RKO (cell line): ENCODE results near the gene OTOR.

ENCODE experiments used
- DNase-seq: peaks from one replicate; pipeline ENCODE4 v3.0.0-alpha.2; 2016; ENCODE audit warnings: low spot score

Gene OTOR, protein sequence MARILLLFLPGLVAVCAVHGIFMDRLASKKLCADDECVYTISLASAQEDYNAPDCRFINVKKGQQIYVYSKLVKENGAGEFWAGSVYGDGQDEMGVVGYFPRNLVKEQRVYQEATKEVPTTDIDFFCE

DNA sequence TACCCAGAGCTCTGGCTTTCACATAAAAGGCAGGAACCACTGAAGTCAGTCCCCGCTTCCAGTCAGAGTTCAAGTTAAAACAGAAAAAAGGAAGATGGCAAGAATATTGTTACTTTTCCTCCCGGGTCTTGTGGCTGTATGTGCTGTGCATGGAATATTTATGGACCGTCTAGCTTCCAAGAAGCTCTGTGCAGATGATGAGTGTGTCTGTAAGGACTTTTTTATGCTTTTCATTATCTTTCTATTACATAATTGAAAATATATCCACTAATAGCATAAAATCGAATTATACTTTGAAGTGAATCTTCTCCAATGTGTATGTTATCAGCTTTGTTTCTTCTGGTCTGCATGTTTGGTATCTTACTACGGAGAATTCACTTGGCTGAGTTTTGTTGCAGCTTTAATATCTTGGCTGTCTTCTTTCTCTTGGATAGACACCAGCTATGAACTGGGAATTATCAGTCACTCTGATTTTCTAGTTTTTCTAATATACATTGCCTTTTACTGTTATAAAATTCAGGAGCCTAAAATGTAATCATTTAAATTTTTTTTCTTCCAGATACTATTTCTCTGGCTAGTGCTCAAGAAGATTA is at the start of gene OTOR:
Gene OTOR (plus strand): TSS at position 51 of the 593 bp plus-strand sequence. CDS start 44 bp downstream, at position 95.
- no peak for DNase-seq

DNA sequence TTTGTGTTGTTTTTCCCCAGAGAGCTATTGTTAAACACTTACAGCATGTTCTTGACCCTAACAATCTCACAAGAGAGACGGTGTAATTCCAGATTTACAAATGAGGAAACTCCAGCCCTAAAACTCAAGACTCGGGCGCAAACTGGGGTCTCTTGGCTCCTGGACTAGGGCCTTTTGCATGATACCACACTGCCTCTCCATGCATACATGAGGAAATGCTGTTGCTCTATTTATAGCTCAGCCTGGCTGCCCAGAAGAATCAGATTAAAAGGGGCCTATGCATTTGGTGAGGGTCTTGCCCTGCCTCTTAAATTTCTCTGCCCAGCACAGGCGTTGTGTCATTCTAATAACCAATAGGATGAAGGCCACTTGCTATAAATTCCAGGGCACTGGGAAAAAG is 48.9 kb upstream of the OTOR start:
- DNase-seq, result no peak

DNA sequence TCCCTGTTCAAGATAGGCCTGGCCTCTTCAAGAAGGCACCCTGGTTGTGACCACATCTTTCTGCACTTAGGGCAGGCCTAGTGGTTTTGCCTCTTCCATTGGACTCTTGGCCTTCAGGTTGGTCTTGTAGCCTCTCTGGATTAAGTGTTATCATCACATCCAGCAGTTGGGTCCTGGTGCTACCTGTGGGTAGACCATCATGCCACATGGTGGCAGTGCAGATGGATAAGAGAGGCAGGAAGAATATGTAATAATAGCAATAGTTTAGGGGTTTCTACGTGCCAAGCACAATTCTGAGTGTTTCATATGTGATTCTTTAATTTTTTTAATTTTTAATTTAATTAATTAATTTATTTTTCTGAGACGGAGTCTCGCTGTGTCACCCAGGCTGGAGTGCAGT is 46.9 kb upstream of the OTOR start:
- DNase-seq, result peak; percentile 38

DNA sequence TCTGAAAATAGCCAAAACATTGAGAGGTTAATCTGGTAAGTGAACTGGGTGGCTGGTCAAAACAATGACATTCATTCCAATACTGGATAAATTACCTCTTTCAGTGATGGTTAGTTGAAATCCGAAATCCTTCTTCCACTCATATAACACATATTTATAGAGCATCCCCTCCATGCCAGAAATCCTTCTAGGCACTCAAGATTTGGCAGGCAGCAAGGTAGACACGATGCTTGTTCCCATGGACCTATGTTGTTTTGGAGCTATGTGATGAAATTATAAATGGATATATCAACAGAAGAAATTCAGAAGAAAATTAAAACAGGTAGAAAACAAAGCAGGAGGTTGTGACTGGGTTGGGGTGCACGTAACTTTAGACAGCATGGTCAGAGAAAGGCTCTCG is 44.6 kb upstream of the OTOR start:
- no peak for DNase-seq

DNA sequence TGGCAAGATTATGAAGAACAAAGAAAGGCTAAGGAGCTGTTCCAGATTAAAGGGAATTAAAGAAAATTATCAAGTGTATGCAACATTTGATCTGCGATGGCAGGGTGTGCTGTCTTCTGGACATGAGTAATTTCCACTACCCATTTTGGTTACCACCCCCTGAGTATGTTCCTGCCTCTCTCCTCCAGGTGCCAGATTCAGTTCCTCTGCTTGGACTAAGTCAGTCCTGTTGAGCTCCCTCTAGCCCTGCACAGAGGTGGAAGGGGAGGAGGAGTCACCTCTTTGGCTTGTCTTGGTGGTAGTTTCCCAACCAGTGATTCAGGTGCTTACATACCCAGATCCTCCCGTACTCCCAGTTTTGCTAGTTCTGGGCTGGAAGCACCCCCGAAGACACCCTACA is 40.5 kb upstream of the OTOR start:
- DNase-seq, result no peak

DNA sequence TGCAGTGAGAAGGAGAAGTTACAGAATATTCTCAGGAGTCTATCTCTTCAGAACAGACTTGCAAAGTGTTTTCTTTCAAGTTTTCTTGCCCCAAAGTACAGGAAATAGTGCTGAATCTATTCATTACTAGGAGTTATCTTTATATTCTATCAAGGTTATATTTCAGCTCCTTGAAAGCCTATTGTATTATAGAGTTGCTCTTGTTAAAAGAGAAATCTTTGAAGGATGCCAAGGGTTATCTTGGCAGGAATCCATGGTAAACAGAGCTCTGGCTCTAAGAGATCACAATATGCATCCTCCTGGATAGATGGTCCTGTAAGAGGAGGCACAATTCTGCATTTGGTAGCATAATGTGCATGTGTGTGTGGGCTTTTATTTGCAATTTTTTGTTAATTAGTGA is 39.6 kb upstream of the OTOR start:
- no peak for DNase-seq

DNA sequence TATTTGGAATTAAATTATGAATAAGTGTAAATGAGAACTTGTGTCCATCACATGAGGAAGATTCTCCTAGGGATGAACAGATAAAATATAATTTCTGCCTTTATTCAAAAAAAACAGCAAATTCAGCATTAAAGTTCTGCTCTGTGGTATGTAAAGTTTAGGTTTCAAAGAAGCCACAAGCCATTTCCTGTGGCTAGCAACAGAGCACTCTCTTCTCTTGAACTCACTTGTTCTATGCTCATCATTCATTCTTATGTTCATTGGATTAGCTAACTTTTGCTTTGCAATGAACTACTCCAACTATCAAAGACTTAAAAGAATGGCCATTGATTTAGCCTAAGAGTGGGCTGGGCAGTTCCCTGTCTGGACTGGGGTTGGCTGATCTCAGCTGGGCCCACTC is 39.1 kb upstream of the OTOR start:
- DNase-seq, result no peak

DNA sequence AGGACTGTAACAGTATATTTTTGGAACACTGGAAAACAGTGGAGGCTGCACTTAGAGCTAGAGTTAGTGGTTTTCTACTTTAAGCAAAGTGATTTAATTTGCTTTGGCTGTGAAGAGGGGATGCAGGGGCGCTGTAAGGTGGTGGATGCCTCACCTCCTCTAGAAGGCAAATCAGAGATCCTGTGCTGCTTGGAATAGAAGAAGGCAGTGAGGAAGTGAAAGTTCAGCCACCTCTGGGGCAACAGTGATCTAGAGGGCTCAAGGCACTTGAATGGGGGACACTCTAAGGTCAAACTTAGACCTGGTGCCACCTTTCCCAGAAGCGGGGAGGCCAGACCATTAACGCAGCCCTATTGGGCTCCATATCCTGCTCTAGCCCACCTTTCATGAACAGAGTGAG is 37.4 kb upstream of the OTOR start:
- no peak for DNase-seq

DNA sequence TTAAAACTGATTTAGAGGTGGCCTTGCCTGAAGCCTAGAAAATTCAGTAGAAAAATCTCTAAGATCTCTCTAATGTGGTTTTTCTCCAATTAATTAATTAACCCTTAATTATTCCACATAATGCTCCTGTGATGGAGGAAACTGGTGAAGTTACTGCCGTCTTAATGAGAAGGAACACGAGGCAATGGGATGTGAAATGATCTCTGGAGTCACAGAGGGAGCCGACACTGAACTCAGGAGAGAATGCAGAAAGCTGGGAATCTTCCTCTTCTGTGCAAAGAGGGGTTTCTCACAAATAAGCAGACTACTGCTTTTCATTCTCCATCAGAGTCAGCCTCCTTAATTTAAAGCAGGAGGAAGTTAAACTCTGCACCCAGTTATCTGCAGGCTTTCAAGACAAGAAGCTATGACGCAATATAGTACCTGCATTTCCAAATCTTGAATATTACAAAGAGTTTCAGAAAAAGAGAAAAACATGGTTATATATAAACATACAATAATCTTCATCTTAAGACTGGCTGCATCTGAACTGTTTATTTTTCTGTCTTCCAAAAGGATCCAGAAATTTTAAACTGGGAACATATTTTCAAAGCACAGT is 36.4 kb upstream of the OTOR start:
- no peak for DNase-seq

DNA sequence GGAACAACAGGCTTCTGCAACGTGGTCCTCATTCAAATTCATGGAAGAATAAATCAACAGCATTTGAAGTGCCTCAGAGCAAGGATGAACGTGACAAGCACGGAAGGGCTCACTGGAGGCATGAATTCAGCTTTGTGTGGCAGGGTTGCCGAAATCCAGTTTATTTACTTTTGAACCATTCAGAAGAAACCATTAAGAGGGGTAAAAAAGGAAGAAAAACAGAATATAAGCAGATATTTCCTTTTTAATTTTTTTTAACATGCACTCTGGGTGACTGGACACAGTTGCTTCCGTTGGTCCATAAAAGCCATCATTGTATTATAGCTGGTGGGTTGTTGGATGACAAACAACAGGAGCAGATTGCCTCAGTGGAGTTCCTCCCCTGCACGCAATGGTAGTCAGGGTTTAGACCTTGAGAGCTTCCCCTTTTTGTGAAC is 35.6 kb upstream of the OTOR start:
- no peak for DNase-seq

DNA sequence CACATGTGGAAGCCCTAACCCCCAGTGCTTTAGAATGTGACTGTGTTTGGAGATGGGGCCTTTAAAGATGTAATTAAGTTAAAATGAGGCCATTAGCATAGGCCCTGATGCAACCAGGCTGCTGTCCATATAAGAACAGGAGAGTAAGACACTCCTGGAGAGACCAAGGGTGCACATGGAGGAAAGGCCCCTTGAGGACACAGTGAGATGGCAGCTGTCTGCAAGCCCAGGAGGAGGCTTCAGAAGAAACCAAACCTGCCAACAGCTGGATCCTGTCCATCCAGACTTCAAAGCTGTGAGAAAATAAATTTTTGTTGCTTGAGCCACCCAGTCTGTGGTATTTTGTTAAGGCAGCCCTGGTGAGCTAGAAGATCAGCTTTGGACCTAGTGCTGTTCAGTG is 35.1 kb upstream of the OTOR start:
- DNase-seq, result no peak

DNA sequence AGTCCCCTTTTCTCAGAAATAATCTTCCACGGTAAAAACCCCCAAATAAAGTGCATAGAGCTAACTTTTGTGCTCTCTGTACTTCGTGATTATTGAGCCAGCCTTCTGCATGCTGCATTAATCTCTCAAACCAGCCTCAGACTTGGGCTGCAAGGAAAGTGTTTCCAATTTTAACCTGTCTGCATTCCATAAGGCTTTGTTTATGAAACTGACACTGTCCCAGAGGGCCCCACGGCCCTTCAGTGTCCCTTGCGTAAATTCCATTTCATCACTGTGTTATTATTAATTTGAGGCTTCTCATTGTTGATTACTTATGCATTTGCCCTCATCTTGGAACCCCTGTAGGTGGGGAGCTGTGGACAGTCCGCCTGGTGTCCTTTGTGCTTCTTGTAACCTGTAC is 33.9 kb upstream of the OTOR start:
- no peak for DNase-seq

DNA sequence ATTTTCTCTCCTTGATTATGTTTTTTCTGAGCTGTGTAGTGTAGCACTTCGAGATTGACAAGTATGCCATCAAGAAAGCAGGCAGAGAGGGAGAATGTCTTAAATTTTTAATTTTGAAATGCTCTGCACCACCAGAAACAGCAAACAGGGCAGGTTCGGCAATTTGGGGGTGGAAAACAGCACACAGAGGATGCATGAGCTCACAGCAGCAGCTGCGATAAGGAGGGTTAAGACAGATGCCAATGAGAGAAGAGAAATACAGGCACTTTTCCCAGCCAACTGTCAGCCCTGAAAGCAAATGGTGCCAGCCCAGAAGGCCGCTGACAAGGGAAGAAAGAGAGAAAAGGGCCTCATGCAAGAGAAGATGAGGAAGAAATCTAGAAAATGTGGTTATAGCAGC is 33.4 kb upstream of the OTOR start:
- DNase-seq, result no peak

DNA sequence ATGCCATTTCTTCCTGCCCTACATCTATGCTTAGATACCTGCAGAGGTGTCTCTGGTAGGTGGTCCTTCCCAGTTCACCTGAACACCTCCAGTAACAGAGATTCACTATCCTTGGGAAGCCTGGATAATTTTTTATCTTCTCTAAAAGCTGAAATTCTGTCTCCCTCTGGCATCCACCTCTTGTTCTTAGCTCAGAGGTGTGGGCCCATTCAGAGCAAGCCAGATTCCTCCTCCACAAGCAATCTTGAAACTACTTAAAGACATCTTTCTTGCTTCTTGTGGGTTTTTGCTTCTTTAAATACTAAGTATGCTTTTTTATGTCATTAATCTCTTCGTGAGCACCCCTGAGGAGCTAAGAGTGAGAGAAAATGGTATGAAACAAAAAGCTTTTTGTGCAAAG is 28.7 kb upstream of the OTOR start:
- DNase-seq, result no peak

DNA sequence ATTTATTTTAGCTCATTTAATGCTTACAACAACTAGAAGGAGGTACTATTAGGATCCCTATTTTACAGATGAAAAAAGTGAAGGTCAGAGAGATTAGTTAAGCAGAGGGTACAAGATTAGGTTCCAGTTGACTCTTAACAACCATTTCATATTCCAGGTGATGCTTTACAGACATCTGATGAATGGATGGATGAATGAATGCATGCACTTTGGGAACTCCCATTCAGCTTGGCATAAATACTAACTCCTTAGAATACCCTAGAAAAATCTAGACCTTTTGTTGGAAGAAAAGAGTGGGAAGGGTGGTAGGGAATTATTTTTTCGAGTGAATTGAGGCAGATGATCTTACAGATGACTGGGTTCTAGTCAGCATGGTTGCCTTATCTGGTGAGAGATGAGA is 19.1 kb upstream of the OTOR start:
- no peak for DNase-seq

DNA sequence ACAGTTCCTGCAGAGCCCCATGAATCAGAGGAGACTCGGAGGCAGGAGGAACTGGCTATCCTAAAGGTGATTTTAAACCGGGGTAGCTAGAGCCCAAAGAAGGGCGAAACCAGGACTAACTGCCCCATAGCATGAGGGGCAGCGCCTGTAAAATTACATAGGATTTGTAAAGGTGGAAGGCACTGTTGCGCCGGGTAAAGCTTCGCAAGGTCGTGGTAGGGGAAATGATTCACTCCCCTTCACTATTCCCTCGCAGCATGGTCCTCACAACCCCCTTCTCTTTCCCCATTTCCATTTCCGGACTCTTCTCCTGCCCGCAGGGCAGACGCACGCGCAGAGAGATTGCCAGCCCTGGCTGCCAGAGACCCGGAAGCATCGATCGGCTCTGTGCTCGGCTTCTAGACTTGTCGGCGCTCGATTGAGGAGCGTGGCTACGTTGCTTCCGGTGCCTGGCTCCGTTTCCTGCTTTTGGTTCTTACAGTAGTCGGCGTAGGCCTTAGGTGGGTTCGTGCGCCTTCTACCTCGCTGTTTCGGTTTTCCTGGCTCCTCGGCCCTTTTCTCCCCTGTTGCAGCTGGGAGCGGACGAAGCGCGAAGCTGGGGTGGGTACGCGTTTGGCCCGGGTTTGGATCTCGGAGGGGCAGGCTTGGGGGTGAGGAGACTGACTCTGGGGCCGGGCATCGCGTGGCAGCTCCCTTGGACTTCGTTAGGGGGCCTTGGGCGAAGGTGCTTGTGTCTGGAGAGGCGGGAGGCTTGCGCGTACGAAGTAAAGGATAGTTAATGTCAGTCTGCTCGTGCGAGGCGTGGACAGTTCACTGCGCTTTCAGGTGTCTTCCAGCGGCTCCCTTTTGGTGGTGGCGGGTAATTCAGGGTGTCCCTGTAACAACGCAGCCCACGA is 18.3 kb upstream of the OTOR start, which contains the start of gene SNRPB2:
Gene SNRPB2 (plus strand): TSS at position 462 of the 896 bp plus-strand sequence. CDS start 1,677 bp downstream, outside the sequence.
- peak; percentile 99 for DNase-seq

DNA sequence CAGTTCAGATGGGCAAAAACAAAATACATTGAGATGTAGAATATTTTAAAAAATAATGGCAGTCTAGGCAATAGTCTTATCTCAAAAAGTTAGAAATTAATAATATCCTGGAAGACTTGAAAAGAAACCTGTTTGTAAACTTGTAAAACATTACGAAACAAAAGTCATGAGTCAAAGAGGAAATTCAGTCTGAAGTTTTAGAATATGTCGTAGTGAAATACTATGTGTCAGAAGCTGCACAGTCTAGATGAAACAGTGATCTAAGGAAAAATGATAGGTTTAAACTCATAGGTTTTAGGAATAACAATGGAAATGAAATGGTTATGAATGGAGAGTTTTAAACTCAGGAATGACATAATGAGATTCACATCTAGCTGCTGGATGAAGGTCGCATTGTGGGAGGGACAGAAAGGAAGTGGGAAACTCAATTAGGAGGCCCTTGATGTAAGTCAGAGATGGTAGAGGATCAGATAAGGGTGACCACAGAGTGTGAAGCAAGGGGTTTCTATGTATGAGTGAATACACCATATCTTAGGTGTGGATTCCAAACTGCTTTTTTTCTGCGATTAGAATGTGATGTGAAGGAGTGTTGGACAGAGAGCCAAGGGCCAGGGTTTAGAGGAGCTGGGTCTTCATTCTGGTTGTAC is 15.5 kb upstream of the OTOR start:
- DNase-seq, result peak; percentile 9

DNA sequence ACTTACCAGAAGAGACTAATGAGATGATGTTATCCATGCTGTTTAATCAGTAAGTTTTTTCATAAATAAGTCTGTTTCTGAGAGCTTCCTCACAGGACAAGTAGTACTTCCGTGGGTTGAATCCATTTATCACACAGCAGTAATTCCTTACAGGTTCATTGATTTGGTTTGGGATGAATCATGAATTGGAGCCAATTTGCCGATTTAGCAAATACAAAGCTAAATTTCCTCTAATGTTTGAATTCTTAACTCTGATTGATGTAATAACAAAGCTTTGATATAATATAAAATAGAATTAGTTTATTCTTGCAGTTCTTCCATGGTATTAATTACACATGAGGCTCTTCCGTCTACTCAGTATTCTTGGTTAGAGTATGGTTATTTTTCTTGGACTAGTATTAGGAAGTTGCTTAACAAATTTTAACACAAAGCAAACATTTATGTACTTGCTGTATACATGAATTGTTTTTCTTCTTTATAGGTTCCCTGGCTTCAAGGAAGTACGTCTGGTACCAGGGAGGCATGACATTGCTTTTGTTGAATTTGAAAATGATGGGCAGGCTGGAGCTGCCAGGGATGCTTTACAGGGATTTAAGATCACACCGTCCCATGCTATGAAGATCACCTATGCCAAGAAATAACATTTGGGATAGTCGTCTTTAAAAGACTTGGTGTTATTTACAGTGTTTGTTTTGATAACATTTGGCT is 7.6 kb upstream of the OTOR start:
- no peak for DNase-seq

DNA sequence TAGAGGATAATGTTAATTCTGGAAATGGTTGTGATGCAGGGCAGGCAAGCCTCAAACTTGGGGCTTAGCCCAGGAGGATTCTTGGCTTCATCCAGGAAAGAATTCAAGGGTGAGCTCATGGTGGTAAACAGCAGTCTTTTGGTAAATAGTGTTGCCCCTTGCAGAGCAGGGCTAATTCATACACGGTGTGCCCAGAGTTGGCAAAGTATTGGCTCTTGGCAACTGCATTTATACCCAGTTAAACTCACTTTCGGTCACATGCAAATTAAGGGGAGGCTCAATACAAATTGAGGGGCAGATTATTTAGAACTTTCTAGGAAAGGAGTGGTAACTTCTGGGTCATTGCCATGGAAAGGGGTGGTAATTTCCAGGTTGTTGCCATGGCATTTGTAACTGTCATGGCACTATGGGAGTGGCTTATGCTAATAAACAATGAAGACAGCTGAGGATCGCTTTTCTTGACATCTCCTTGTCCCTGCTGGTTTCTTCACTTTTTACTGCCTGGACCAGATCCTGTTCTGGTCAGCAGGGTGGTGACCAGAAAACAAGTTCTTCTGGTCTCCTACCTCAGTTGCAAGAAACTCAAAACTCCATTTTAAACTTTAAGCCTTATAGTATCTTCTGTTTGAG is 3.9 kb upstream of the OTOR start:
- no peak for DNase-seq

DNA sequence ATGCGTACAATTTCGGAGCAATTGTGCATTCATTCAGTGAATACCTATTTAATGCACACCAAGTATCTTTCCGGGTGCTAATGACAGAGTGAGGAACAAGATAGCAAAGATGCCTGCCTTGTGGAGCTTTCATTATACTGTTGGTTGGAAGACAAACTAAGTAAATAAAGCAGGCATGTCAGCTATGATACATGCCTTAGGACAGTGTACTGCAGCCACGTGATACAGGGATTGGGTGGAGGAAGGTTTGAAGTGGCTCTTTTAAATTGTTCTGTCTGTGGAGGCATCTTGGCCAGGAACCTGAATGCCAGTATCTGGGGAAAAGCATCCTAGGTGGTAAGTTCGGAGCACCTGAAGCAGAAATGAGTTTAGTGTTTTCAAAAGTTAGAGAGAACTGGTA is 3.0 kb upstream of the OTOR start:
- no peak for DNase-seq

DNA sequence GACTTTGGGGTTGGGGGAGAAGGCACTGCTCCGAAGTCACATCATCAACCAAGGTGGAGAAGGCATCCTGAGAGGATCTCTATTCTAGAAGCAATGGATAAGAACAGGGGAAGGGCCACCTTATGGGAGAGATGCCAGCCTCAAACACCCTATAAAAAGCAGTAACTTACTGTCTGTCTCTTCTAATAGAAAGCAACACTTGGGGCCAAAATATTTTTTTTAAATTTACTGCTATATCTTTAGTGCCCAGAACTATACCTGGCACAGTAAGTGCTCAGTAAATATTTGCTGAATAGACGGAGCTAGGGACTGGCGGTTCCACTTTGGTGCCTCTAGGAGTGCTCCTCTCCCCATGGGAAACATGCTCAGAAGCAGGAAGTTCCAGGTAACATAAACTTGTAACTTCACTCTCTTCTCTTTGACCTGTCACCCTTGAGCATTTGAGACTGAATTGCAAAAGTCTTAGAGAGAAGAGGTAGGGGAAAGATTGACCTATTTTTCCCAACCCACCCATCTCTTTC is 807 bp upstream of the OTOR start:
- peak; percentile 19 for DNase-seq
